SH-SY5Y (cell line): ENCODE measurements around the gene TMEM51.

Experiments
- GATA2 ChIP-seq: IDR thresholded peaks from 2 replicates; pipeline ENCODE4 v1.6.1; 2011; ENCODE audit warnings: mild to moderate bottlenecking, low read depth, low read length
- GATA3 ChIP-seq: IDR thresholded peaks from 2 replicates; pipeline ENCODE4 v1.6.1; 2011; ENCODE audit warnings: low read depth, mild to moderate bottlenecking, low read length, moderate library complexity

DNA sequence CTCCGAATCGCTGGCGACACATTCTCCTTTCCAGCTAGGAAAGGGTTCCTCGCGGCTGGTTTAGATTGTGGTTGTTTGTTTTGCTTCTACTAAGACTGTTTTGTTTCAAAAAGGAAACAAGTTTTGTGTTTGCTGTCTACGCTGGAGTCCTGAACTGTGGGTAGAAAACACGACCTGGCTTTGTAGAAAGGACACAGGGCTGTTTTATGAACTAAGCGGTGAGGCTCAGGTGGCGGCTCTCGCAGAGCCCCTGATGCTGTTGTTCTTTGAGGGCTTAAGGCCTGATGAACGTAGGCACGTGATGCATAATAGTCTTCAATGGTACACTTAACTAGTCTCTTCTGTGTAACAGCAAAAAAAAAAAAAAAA is 66.5 kb downstream of the TMEM51 start:
- TF ChIP-seq GATA2: no peak
- TF ChIP-seq GATA3: no peak
